GM21390 (cell line): ENCODE measurements around the gene HEXA.
"Not testable (repeated sequence)": the region's sequence is repeated elsewhere in the genome, so short reads cannot be mapped to it uniquely, and the experiment has no call there.

Experiments
- ATAC-seq: cut with Tn5 transposase; IDR thresholded peaks from one replicate; pipeline ENCODE4 v1.9.1; 2021; ENCODE audit not compliant: unreplicated experiment

HEXA gene

DNA sequence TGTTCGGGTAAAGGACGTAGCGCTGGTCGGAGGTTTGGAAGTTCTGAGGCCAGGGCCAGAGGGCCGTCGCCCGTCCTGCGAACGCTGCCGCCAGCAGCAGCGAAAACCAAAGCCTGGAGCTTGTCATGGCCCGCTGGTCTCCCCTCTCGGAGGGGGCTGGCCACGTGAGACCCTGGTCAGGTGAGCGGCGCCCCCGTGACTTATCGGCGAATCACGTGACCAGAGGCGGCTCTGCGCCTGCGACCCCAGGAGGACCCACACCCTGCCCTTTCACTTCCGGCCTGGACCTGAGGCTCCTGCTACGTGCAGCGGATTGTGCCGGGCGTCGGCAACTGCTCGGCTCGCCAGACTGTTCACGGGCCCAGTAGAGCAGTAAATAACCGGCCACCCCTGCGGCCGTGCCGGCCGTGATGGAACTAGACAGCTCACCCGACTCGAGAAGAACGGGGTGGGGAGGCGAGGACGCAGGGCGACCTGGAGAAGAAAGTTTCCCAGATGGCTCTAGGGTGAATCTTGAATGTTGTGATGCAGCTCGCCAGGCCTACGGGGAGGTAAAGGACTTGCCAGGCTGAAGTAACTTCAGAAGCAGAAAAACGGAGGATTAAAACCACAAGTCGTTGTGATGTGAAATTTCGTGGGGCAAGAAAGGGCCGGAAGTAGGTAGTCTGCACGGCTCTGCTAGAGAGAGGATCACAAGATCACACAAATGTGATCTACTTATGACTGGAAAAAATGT is at the start of gene HEXA:
Gene HEXA, minus strand, starts transcription at position 169 of the 736 bp plus-strand sequence. Its CDS starts 42 bp downstream, at position 127.
- ATAC-seq = peak; percentile 87

DNA sequence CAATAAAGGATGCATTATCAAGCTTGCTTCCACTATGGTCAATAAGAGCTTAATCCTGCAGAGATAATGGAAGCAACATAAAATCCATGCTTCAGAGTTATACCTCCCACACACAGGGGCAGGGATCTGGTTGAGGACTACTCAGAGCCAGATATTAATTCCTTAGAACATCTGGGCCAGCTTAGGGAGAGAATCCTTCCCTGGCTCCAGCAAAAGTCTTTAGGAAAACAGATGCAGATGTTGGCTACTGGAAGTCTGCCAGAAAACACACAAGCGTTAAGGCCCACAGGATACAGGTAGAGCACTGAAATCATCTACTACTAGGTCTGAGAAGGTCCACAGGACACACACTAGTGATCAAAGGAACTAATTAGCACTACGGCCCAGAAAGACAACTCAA is 47.4 kb upstream of the HEXA start:
- ATAC-seq = no peak

DNA sequence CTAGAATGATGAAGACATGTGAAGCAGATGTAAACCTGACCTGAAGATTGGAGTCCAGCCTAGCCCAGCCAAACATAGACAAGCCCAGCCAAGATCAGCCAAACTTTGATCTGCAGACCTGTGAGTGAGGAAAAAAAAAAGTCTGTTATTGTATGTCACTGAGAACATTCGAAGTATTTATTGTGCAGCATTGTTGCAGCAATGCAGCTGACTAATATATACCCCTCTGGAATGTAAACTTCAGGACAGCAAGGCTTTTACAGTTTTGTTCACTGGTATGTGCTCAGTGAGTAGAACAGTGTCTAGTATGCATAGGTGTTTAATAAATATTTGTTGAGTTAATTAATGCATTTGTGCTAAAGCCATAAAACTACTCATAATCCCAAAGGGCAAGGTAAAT is 45.7 kb upstream of the HEXA start:
- ATAC-seq = no peak

DNA sequence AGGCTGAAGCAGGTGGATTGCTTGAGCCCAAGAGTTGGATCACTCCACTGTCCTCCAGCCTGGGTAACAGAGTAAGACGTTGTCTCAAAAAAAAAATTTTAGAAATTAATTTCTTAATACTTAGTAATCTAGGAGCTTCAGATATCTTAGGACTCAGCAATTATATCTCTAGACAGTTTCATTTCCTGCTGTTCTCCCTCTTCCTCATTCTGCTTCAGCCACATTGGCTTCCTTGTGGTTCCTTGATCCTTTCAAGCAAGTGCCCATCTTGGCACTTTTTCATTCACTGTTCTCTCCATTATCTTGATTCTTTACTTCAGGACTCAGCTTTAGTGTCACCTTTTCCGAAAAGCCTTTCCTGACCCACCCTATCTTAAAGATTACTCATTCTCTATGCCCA is 44.8 kb upstream of the HEXA start:
- ATAC-seq = no peak

DNA sequence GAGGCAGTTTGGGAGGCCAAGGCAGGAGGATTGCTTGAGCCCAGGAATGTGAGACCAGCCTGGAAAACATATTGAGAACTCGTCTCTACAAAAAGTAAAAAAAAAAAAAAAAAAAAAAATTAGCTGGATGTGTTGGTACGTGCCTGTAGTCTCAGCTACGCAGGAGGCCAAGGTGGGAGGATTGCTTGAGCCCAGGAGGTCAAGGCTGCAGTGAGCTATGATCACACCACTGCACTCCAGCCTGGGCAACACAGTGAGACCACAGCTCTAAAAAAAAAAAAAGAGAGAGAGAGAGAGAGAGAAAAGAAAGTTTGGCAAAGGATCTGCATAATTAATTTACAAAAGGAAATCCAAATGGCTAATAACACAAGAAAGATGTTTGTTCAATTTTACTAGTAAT is 44.0 kb upstream of the HEXA start:
- ATAC-seq = not testable (repeated sequence)

DNA sequence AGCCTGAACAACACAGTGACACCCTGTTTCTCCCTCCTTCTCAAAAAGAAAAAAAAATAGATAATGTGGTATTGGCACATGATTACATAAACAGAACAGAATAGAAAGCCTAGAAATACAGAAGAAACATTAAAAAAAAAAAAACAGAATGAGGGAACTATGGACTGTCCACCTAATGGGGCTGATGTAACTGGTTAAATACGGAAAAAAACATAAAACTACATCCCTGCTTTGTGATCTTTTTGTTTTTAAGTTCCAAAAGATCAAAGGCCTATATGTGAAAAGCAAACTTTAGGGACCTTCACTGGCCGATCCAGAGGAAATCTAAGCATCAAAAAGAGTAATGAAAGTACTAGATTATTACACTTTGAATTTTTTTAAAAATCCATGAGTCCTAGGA is 39.5 kb upstream of the HEXA start:
- ATAC-seq = no peak

DNA sequence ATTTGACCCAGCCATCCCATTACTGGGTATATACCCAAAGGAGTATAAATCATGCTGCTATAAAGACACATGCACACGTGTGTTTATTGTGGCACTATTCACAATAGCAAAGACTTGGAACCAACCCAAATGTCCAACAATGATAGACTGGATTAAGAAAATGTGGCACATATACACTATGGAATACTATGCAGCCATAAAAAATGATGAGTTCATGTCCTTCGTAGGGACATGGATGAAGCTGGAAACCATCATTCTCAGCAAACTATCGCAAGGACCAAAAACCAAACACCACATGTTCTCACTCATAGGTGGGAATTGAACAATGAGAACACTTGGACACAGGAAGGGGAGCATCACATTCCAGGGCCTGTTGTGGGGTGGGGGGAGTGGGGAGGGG is 37.5 kb upstream of the HEXA start:
- ATAC-seq = not testable (repeated sequence)

GRCh38 chr15:72411544-72411943 is 35.7 kb upstream of the HEXA start:
- ATAC-seq = no peak

GRCh38 chr15:72411111-72411510 is 35.3 kb upstream of the HEXA start:
- no peak for ATAC-seq

GRCh38 chr15:72406936-72407335 is 31.1 kb upstream of the HEXA start:
- no peak for ATAC-seq

- ATAC-seq = no peak
Observed at GRCh38 chr15:72404841-72405240, 29.0 kb upstream of the HEXA start.

DNA sequence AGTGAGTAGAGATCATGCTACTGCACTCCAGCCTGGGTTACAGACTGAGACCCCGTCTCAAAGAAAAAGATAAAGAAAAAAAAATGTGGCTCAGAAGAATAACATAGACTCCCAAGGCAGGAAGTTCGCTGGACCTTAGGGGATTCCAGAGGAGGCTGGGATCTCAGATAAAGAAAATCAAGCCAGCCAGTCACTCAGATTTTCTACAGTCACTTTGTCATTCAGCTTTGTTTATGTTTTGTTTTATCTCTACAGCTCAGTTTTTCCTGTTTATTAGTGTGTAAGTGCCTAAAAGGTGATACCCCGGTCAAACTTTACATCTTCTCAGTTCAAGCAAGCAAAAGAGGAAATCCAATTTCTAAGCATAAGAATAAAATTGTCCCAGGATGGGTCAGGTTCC is 28.5 kb upstream of the HEXA start:
- ATAC-seq = no peak

GRCh38 chr15:72402726-72403125 is 26.9 kb upstream of the HEXA start:
- ATAC-seq = no peak

DNA sequence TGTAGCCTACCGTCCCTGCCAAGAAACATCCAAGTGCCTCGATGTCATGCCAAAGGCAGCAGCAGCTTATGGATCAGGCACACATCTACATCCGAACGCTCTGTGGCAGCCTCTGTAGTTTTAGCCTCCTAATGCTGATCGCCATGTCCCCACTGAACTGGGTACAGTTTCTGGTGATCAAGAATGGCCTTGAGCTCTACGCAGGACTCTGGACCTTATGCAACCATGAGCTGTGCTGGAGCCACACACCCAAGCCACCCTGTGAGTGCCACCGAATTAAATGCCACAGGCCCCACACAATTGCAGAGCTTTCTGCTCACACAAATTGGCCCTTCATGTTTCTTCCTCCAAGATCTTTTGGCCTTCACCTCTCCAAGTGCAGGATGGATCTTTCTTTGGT is 22.8 kb upstream of the HEXA start:
- no peak for ATAC-seq

DNA sequence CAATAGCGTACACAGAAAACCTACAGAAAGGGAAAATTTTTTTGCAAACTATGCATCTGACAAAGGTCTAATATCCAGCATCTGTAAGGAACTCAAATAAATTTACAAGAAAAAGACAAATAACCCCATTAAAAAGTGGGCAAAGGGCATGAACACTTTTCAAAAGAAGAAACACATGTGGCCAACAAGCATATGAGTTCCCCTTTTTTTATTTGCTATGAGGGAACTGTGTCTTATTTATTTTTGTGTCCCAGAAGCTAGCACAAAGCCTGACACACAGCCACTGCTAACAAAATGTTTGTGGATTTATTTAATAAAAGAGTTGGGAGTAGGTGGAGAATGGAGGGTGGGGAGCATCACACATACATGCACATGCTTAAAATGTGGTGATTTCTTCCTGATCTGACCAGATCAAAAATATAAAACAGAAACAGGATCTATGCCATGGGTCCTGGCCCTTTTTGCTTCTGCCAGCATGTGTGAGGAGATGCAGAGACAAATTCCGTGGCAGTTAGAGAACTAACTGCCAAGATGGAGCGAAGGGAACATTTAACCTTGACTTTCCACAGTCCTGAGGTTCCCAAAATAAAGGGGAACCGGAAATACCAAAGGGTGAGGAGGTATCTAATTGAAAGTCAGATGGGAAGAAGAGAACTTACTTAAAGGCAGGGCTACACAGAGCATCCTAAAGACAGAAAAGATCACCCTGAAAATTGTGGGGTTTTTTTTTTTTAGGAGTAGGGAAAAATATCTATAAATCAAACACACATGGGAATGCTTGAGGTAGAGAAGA is 22.2 kb upstream of the HEXA start, which contains the start of gene TMEM202:
Gene TMEM202, plus strand, starts transcription at position 510 of the 793 bp plus-strand sequence. Its CDS starts 22 bp downstream, at position 532.
- no peak for ATAC-seq

- ATAC-seq = not testable (repeated sequence)
Observed at GRCh38 chr15:72396331-72396730, 20.5 kb upstream of the HEXA start.

- ATAC-seq = no peak
Observed at GRCh38 chr15:72389231-72389630, 13.4 kb upstream of the HEXA start.

- no peak for ATAC-seq
Observed at GRCh38 chr15:72387741-72388140, 11.9 kb upstream of the HEXA start.

DNA sequence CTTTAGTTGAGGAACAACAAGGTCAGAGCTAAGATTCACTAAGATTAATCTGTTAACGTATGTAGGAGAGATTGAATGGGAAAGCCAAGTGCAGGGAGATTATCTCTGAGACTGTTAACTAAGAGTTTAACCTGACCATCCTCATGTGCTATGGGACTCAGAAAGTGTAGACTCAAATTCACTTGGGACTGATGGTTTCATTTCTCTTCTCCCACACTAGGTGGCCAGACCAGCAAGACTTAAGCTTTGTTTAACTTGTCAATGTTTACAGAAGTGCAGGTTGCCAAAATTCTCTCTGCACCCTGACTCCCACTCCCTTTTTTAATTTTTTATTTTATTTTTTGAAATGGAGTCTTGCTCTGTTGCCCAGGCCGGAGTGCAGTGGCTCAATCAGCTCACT is 6.3 kb upstream of the HEXA start:
- ATAC-seq = no peak

- no peak for ATAC-seq
Observed at GRCh38 chr15:72380743-72381142, 4.9 kb upstream of the HEXA start.

GRCh38 chr15:72379856-72380430 is 4.1 kb upstream of the HEXA start:
- no peak for ATAC-seq

GRCh38 chr15:72379106-72379505 is 3.3 kb upstream of the HEXA start:
- not testable (repeated sequence) for ATAC-seq
